ENCODE measurements around the gene RNF26.

GRCh38 chr11:119338318-119338890, 4.1 kb downstream of the RNF26 start:
- TF ChIP-seq SPI1 (IDR thresholded peaks at IDR 0.05; ENCODE audit: low read depth, low read length) (no peak), TAF1 (IDR thresholded peaks at IDR 0.05; ENCODE audit: low read depth, low read length) (no peak), POLR2A (IDR thresholded peaks at IDR 0.05; ENCODE audit: low read depth, low read length) (no peak)
